ENCODE results near the gene CDC25B.

CDC25B gene

DNA sequence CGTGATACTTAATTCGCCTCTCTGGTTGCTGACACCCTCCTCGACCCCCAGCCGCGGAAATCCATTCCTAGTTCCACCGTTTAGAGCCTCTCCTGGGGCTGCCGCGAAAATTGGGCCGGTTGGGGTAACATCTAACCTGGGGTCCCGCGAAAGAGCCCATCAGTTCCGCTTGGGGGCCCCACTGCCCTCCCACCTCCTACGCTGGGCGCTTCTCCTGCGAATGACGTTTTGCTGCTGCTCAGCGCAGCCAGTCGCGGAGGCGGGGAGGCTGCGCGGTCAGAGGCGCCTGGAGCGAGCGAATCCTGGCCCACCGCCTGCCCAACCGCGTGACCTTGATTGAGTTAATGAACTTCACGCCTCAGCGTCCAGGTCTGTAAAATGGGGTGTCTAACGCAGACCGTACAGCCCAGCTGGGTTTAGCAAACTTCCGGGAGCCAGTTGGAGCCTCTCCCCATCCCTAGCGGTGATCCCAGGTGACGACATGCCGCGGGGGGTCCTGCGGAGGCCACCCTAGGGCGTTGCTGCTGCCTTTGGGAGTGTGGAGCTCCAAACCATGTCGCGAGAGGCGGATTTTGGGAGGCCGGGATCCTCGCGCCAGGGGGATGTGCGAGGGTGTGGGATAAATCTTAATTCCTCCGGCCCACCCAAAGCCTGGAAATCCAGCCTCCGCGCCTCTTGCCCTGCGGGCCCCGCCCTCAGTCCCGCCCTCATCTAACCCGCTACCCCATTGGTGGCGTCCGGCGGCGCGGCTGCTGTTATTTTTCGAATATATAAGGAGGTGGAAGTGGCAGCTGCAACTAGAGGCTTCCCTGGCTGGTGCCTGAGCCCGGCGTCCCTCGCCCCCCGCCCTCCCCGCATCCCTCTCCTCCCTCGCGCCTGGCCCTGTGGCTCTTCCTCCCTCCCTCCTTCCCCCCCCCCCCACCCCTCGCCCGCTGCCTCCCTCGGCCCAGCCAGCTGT lies at the start of gene CDC25B (continued):
- TF ChIP-seq RBAK (tag by site-specific recombination; IDR thresholded peaks at IDR 0.05) (no peak), ZNF529 (tag by site-specific recombination; IDR thresholded peaks at IDR 0.05; ENCODE audit: insufficient replicate concordance) (no peak), ZBTB44 (tag by site-specific recombination; IDR thresholded peaks at IDR 0.05) (peak; percentile 51; the same call in 1 of the 2 replicates), ZNF792 (tag by site-specific recombination; IDR thresholded peaks at IDR 0.05) (no peak), ELK4 (IDR thresholded peaks at IDR 0.05; ENCODE audit: borderline replicate concordance, low read depth, low read length) (no peak), ZNF596 (tag by site-specific recombination; IDR thresholded peaks at IDR 0.05) (no peak), ZNF580 (tag by site-specific recombination; IDR thresholded peaks at IDR 0.05) (no peak), ZSCAN18 (tag by site-specific recombination; IDR thresholded peaks at IDR 0.05) (no peak), ZNF561 (tag by site-specific recombination; IDR thresholded peaks at IDR 0.05; ENCODE audit: borderline replicate concordance) (peak; percentile 51; the same call in 1 of the 2 replicates), OSR2 (tag by site-specific recombination; IDR thresholded peaks at IDR 0.05) (no peak), ZNF292 (tag by site-specific recombination; IDR thresholded peaks at IDR 0.05; ENCODE audit: borderline replicate concordance, low read depth) (no peak), ZNF266 (tag by site-specific recombination; IDR thresholded peaks at IDR 0.05; ENCODE audit: low read depth) (no peak), GFI1B (tag by site-specific recombination; IDR thresholded peaks at IDR 0.05) (peak; percentile 11; the same call in 1 of the 2 replicates), ZNF629 (tag by site-specific recombination; IDR thresholded peaks at IDR 0.05) (peak; percentile 80), REPIN1 (tag by site-specific recombination; IDR thresholded peaks at IDR 0.05; ENCODE audit: low read depth) (no peak), ZNF701 (tag by site-specific recombination; IDR thresholded peaks at IDR 0.05) (no peak), ZNF155 (tag by site-specific recombination; IDR thresholded peaks at IDR 0.05) (no peak), SETDB1 (IDR thresholded peaks at IDR 0.05; ENCODE audit: insufficient read length, low read length) (no peak), ZNF132 (tag by site-specific recombination; IDR thresholded peaks at IDR 0.05; ENCODE audit: borderline replicate concordance) (no peak), PRDM1 (tag by site-specific recombination; IDR thresholded peaks at IDR 0.05) (no peak), SP7 (tag by site-specific recombination; IDR thresholded peaks at IDR 0.05) (peak; percentile 73), ZNF48 (tag by site-specific recombination; IDR thresholded peaks at IDR 0.05) (no peak), ZNF10 (tag by site-specific recombination; IDR thresholded peaks at IDR 0.05) (no peak), ZNF311 (tag by site-specific recombination; IDR thresholded peaks at IDR 0.05; ENCODE audit: borderline replicate concordance) (no peak), HOXD13 (CRISPR knock-in tag; IDR thresholded peaks at IDR 0.05; ENCODE audit: borderline replicate concordance) (no peak), ZNF510 (tag by site-specific recombination; IDR thresholded peaks at IDR 0.05; ENCODE audit: insufficient replicate concordance) (no peak), ZBTB11 (tag by site-specific recombination; conservative IDR thresholded peaks at IDR 0.05; ENCODE audit: low read depth) (no peak; the same call in 1 of the 2 replicates)
- TF ChIP-seq, protein P1, sequence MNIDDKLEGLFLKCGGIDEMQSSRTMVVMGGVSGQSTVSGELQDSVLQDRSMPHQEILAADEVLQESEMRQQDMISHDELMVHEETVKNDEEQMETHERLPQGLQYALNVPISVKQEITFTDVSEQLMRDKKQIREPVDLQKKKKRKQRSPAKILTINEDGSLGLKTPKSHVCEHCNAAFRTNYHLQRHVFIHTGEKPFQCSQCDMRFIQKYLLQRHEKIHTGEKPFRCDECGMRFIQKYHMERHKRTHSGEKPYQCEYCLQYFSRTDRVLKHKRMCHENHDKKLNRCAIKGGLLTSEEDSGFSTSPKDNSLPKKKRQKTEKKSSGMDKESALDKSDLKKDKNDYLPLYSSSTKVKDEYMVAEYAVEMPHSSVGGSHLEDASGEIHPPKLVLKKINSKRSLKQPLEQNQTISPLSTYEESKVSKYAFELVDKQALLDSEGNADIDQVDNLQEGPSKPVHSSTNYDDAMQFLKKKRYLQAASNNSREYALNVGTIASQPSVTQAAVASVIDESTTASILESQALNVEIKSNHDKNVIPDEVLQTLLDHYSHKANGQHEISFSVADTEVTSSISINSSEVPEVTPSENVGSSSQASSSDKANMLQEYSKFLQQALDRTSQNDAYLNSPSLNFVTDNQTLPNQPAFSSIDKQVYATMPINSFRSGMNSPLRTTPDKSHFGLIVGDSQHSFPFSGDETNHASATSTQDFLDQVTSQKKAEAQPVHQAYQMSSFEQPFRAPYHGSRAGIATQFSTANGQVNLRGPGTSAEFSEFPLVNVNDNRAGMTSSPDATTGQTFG (tag by site-specific recombination; IDR thresholded peaks at IDR 0.05; ENCODE audit: borderline replicate concordance): no peak

Measured in HEK293 (cell line).